A549 (cell line): ENCODE data around the gene LPAR1. TPM values are rescaled to one million over a fixed set of nuclear protein-coding genes. Genes with fewer than 3 reads are reported as not detected.

Experiments used
- ATAC-seq, 2 experiments: fragments of 200-7000 bp in 1 of 2; fragments of >200 bp in 1 of 2; cut with Nextera tagmentation in 1 of 2; cut with Tn5 transposase in 1 of 2; 3 replicates each; pipeline versions ENCODE4 v1.8.0 to v1.9.1; 2018 to 2020; ENCODE audit warnings: mild to moderate bottlenecking in 1 of 2, moderate library complexity in 1 of 2
- CTCF ChIA-PET: fragments of 300-600 bp; sonication (Branson Sonifier 250); formaldehyde crosslinking; extraction: SDS; loops from one replicate; lab custom pipeline; 2021; ENCODE audit warnings: antibody characterized with exemption, inconsistent platforms; lab: Yijun Ruan, JAX
- POLR2A ChIA-PET: fragments of 350-600 bp; formaldehyde crosslinking; extraction: SDS; loops from one replicate; lab custom pipeline; 2021; ENCODE audit warnings: antibody characterized with exemption, inconsistent platforms; lab: Yijun Ruan, JAX
- DNase-seq, 2 experiments: peaks; one replicate each; pipeline versions ENCODE4 v3.0.0 to v3.0.0-alpha.2; 2011 to 2016; ENCODE audit warnings: low read depth in 1 of 2, low spot score in 1 of 2
- FAIRE-seq: peaks from 2 replicates; lab custom pipeline; 2011; peaks lifted over from hg19 to GRCh38; lab: Jason Lieb, UNC
- H3K27ac ChIP-seq, 2 experiments: fragments of >200 bp; sonication (Bioruptor Twin); formaldehyde crosslinking; 3 replicates each; pipeline ENCODE4 v1.5.1; 2016 to 2017
- H3K4me1 ChIP-seq: fragments of >200 bp; sonication (Bioruptor Twin); formaldehyde crosslinking; 3 replicates; pipeline ENCODE4 v1.6.1; 2016
- H3K4me2 ChIP-seq: fragments of >200 bp; sonication (Bioruptor Twin); formaldehyde crosslinking; 3 replicates; pipeline ENCODE4 v1.6.1; 2016
- H3K4me3 ChIP-seq: fragments of >200 bp; sonication (Bioruptor Twin); formaldehyde crosslinking; 3 replicates; pipeline ENCODE4 v1.5.1; 2016
- H3K9me3 ChIP-seq: fragments of >200 bp; sonication (Bioruptor Twin); formaldehyde crosslinking; 3 replicates; pipeline ENCODE4 v1.6.1; 2016
- CBX8 ChIP-seq: fragments of 200-600 bp; sonication (generic); IDR thresholded peaks from 2 replicates; pipeline ENCODE4 v1.6.1; 2016
- CHD4 ChIP-seq: fragments of 200-600 bp; sonication (generic); IDR thresholded peaks from 2 replicates; pipeline ENCODE4 v1.6.1; 2016; ENCODE audit warnings: antibody characterized with exemption, mild to moderate bottlenecking, borderline replicate concordance
- ESRRA ChIP-seq: fragments of 150-350 bp; IDR thresholded peaks from 2 replicates; pipeline ENCODE4 v1.6.1; 2014; ENCODE audit warnings: mild to moderate bottlenecking, low read length, borderline replicate concordance
- FOSL2 ChIP-seq, 2 experiments: fragments of 450-650 bp in 1 of 2; fragments of >200 bp in 1 of 2; sonication (Bioruptor Twin) in 1 of 2; formaldehyde crosslinking; IDR thresholded peaks; 2 replicates each; pipeline versions ENCODE4 v1.5.0 to v1.6.1; 2016 to 2020; ENCODE audit warnings: mild to moderate bottlenecking in 1 of 2, moderate library complexity in 1 of 2
- GATA3 ChIP-seq: IDR thresholded peaks from 2 replicates; pipeline ENCODE4 v1.6.1; 2012; ENCODE audit warnings: borderline replicate concordance
- JUN ChIP-seq, 2 experiments: fragments of >200 bp; sonication (Bioruptor Twin); formaldehyde crosslinking; IDR thresholded peaks; 2 replicates in 1 of 2; 3 replicates in 1 of 2; pipeline ENCODE4 v1.6.1; 2016 to 2017
- MAFK ChIP-seq: fragments of 450-650 bp; IDR thresholded peaks from 2 replicates; pipeline ENCODE4 v1.6.1; 2014; ENCODE audit not compliant: partially characterized antibody
- PHF8 ChIP-seq: fragments of 200-600 bp; sonication (generic); IDR thresholded peaks from 2 replicates; pipeline ENCODE4 v1.6.1; 2016; ENCODE audit warnings: low read depth, mild to moderate bottlenecking, antibody characterized with exemption, moderate library complexity, borderline replicate concordance
- POLR2A ChIP-seq: IDR thresholded peaks from 2 replicates; pipeline ENCODE4 v1.6.1; 2012; ENCODE audit warnings: mild to moderate bottlenecking, low read length
- POLR2AphosphoS2 ChIP-seq: conservative IDR thresholded peaks from 2 replicates; pipeline ENCODE4 v1.6.1; 2012; ENCODE audit warnings: low read length, improper control_type of control experiment, inconsistent platforms
- RAD21 ChIP-seq, 2 experiments: fragments of >200 bp in 1 of 2; sonication (Bioruptor Twin) in 1 of 2; formaldehyde crosslinking in 1 of 2; IDR thresholded peaks in 1 of 2; conservative IDR thresholded peaks in 1 of 2; 2 replicates in 1 of 2; 3 replicates in 1 of 2; pipeline ENCODE4 v1.6.1; 2012 to 2018; ENCODE audit warnings: inconsistent platforms in 1 of 2
- RFX5 ChIP-seq: fragments of 450-650 bp; IDR thresholded peaks from 2 replicates; pipeline ENCODE4 v1.7.1; 2014; ENCODE audit warnings: antibody characterized with exemption, mild to moderate bottlenecking, moderate library complexity
- SMC3 ChIP-seq: fragments of >200 bp; sonication (Bioruptor Twin); formaldehyde crosslinking; IDR thresholded peaks from 3 replicates; pipeline ENCODE4 v1.6.1; 2018; ENCODE audit warnings: inconsistent platforms
- TFCP2L1 ChIP-seq: fragments of 250-450 bp; sonication (Bioruptor Pico); IDR thresholded peaks from 2 replicates; pipeline ENCODE4 v1.5.0; 2021; ENCODE audit warnings: mild to moderate bottlenecking
- ZFP36 ChIP-seq: fragments of 450-650 bp; IDR thresholded peaks from 2 replicates; pipeline ENCODE4 v1.6.1; 2014; ENCODE audit warnings: borderline replicate concordance; ENCODE audit not compliant: partially characterized antibody
- ZNF302 ChIP-seq: fragments of 250-450 bp; sonication (Bioruptor Pico); IDR thresholded peaks from 2 replicates; pipeline ENCODE4 v1.9.0; 2021; ENCODE audit warnings: inconsistent platforms, mild to moderate bottlenecking, moderate library complexity
- WGBS: methylation state at CpG from one replicate; pipeline ENCODE4 v1.1.6; 2017; ENCODE audit errors: missing lambda C conversion rate; 5-methylcytosine and 5-hydroxymethylcytosine counted together
- polyA plus RNA-seq, 4 experiments: library from polyadenylated mRNA; depleted of rRNA in 3 of 4; stranded (reverse); fragments of >200 nt; fragmentation: RNase III in 1 of 4; extraction: RNeasy Plus Mini Kit Qiagen cat#74134 plus additional on column Dnase treatment in 1 of 4; gene quantifications; 2 replicates in 3 of 4; 3 replicates in 1 of 4; pipeline ENCODE4 v1.2.3, GENCODE V29; 2011 to 2017
- TF ChIP-seq, protein P1 (sequence below): fragments of 250-450 bp; sonication (Bioruptor Pico); IDR thresholded peaks from 2 replicates; pipeline ENCODE4 v1.5.0; 2020; ENCODE audit warnings: low read depth, mild to moderate bottlenecking, moderate library complexity
- TF ChIP-seq, protein P2 (sequence below): fragments of 250-450 bp; sonication (Bioruptor Pico); IDR thresholded peaks from 2 replicates; pipeline ENCODE4 v1.5.0; 2021; ENCODE audit warnings: mild to moderate bottlenecking, moderate library complexity, borderline replicate concordance
- TF ChIP-seq, protein P3 (sequence below): fragments of >200 bp; sonication (Bioruptor Twin); formaldehyde crosslinking; IDR thresholded peaks from 2 replicates; pipeline ENCODE4 v1.6.1; 2016
- TF ChIP-seq, protein P4 (sequence below): fragments of 150-350 bp; IDR thresholded peaks from 2 replicates; pipeline ENCODE4 v1.6.1; 2014; ENCODE audit warnings: low read depth, mild to moderate bottlenecking, low read length
- TF ChIP-seq, protein P5 (sequence below): fragments of >200 bp; sonication (Bioruptor Twin); formaldehyde crosslinking; IDR thresholded peaks from 3 replicates; pipeline ENCODE4 v1.6.1; 2016

The LPAR1 gene
- polyA plus RNA-seq, 2 of the 4 experiments (the other 2 are of a cell fraction): 15.8 to 33.7 TPM

DNA sequence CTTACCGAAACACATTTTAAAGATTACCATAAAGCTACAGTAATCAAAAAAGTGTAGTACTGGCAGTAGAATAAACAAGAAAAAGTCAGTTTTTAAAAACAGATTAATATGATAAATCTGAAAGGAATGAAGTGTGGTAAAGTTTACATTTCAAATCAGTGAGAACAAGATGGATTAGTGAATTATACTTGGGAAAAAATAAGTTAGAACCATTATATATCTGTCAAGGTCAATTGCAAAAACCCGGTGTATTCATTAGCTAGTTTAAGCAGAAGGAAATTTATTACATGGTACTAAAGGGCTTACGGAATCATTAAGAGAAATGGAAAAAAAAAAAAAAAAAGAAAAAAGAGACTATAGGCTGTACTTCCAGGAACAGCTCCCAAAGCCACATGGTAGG is 205.3 kb downstream of the LPAR1 start:
- TF ChIP-seq SMC3 (no peak), PHF8 (no peak), JUN (IDR thresholded peaks at IDR 0.05) (no peak), ESRRA (no peak), FOSL2 (IDR thresholded peaks at IDR 0.05) (no peak), FOSL2 (CRISPR knock-in tag; IDR thresholded peaks at IDR 0.05) (no peak), MAFK (no peak), ZFP36 (no peak), CBX8 (no peak), RFX5 (no peak), POLR2A (no peak)
- TF ChIP-seq, protein P1, sequence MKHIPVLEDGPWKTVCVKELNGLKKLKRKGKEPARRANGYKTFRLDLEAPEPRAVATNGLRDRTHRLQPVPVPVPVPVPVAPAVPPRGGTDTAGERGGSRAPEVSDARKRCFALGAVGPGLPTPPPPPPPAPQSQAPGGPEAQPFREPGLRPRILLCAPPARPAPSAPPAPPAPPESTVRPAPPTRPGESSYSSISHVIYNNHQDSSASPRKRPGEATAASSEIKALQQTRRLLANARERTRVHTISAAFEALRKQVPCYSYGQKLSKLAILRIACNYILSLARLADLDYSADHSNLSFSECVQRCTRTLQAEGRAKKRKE (CRISPR knock-in tag): no peak
- TF ChIP-seq, protein P2, sequence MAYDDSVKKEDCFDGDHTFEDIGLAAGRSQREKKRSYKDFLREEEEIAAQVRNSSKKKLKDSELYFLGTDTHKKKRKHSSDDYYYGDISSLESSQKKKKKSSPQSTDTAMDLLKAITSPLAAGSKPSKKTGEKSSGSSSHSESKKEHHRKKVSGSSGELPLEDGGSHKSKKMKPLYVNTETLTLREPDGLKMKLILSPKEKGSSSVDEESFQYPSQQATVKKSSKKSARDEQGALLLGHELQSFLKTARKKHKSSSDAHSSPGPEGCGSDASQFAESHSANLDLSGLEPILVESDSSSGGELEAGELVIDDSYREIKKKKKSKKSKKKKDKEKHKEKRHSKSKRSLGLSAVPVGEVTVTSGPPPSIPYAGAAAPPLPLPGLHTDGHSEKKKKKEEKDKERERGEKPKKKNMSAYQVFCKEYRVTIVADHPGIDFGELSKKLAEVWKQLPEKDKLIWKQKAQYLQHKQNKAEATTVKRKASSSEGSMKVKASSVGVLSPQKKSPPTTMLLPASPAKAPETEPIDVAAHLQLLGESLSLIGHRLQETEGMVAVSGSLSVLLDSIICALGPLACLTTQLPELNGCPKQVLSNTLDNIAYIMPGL (CRISPR knock-in tag): no peak
- TF ChIP-seq, protein P3, sequence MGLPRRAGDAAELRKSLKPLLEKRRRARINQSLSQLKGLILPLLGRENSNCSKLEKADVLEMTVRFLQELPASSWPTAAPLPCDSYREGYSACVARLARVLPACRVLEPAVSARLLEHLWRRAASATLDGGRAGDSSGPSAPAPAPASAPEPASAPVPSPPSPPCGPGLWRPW: no peak
- no peak overlapping the region for H3K4me3 ChIP-seq
- peak overlapping the region; percentile 15 to 49; a peak in 2 of 6 replicates for H3K27ac ChIP-seq
- H3K4me2 ChIP-seq: no peak overlapping the region
- no peak for DNase-seq
- CTCF ChIA-PET: interaction anchor here (1.1 to 1.2 kb wide), 2 partner anchors 18 to 209 kb away, joined by 3 read pairs; no protein-coding TSS in a partner anchor
- WGBS: 82% methylated on average over 3 of the region's 3 CpGs
- ATAC-seq: no peak
- H3K4me1 ChIP-seq: peaks cover 30% of the 10 kb centered on the region
- no peak for FAIRE-seq
- H3K9me3 ChIP-seq: no peaks in the 10 kb centered on the region
- POLR2A ChIA-PET: no interaction called here

DNA sequence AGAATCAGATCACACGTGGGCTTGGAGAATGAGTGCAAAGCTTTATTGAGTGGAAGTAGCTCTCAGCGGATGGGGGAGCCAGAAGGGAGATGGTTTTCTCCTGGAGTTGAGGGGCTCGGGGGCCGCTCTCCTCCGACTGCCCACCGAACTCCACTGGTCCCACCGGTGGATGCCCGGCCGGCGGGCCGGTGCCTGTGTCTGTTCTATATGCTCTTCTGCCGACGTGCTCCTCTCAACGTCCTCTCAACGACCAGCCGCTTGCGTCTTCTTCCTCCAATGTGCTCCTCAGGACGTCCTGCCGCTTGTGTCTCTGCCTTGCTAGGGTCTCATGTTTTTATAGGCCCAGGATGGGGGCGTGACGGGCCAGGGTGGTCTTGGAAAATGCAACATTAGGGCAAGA is 207.8 kb downstream of the LPAR1 start:
- 94% methylated on average over 21 of the region's 21 CpGs for WGBS
- TF ChIP-seq CHD4 (no peak), ZNF302 (CRISPR knock-in tag) (no peak), SMC3 (no peak), TFCP2L1 (CRISPR knock-in tag) (no peak), POLR2AphosphoS2 (no peak), GATA3 (no peak), RAD21 (conservative IDR thresholded peaks at IDR 0.05 in 1 of 2, IDR thresholded peaks at IDR 0.05 in 1 of 2) (no peak)
- TF ChIP-seq, protein P1 (CRISPR knock-in tag): no peak
- TF ChIP-seq, protein P4, sequence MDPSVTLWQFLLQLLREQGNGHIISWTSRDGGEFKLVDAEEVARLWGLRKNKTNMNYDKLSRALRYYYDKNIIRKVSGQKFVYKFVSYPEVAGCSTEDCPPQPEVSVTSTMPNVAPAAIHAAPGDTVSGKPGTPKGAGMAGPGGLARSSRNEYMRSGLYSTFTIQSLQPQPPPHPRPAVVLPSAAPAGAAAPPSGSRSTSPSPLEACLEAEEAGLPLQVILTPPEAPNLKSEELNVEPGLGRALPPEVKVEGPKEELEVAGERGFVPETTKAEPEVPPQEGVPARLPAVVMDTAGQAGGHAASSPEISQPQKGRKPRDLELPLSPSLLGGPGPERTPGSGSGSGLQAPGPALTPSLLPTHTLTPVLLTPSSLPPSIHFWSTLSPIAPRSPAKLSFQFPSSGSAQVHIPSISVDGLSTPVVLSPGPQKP: no peak
- TF ChIP-seq, protein P5, sequence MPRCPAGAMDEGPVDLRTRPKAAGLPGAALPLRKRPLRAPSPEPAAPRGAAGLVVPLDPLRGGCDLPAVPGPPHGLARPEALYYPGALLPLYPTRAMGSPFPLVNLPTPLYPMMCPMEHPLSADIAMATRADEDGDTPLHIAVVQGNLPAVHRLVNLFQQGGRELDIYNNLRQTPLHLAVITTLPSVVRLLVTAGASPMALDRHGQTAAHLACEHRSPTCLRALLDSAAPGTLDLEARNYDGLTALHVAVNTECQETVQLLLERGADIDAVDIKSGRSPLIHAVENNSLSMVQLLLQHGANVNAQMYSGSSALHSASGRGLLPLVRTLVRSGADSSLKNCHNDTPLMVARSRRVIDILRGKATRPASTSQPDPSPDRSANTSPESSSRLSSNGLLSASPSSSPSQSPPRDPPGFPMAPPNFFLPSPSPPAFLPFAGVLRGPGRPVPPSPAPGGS: no peak
- TF ChIP-seq, all 56 proteins: peak for 0
- POLR2A ChIA-PET: no interaction called here
- no peak overlapping the region for H3K4me2 ChIP-seq
- DNase-seq (no peak), ATAC-seq (no peak), FAIRE-seq (no peak)
- CTCF ChIA-PET: interaction anchor here (1.2 kb wide), 1 partner anchor 9 kb away, joined by 3 read pairs; no protein-coding TSS in a partner anchor
- no peaks in the 10 kb centered on the region for H3K9me3 ChIP-seq
- no peak overlapping the region; a peak in 1 of 6 replicates for H3K27ac ChIP-seq
- no peak overlapping the region for H3K4me3 ChIP-seq
- H3K4me1 ChIP-seq: peaks cover 16% of the 10 kb centered on the region; the same call in 2 of the 3 replicates
